ENCODE measurements around the gene SFXN3.

The SFXN3 gene

GRCh38 chr10:101087965-101088364, 56.9 kb downstream of the SFXN3 start:
- POLR2A ChIA-PET = no interaction called here
- DNase-seq (ENCODE audit: extremely low spot score) = no peak
- no peak for TF ChIP-seq CTCF (IDR thresholded peaks at IDR 0.05; ENCODE audit: control extremely low read depth, extremely low read depth, low read depth, missing control alignments)
- CTCF ChIA-PET = interaction anchor here (1.3 to 7.9 kb wide), 5 partner anchors 9 to 55 kb away, joined by 6 to 70 read pairs (median 13); no protein-coding TSS in a partner anchor

- CTCF ChIA-PET = interaction anchor here (2.2 to 6.6 kb wide), 3 partner anchors 22 to 53 kb away, joined by 7 to 30 read pairs (median 13); no protein-coding TSS in a partner anchor
- DNase-seq (ENCODE audit: extremely low spot score) = no peak
- no peak for TF ChIP-seq CTCF (IDR thresholded peaks at IDR 0.05; ENCODE audit: control extremely low read depth, extremely low read depth, low read depth, missing control alignments)
- POLR2A ChIA-PET = no interaction called here
Observed at GRCh38 chr10:101089520-101090299, 58.7 kb downstream of the SFXN3 start.

- ChIA-PET CTCF (interaction anchor here (3.2 to 15.5 kb wide), 3 partner anchors 21 to 50 kb away, joined by 9 to 385 read pairs (median 10); no protein-coding TSS in a partner anchor), POLR2A (no interaction called here)
- DNase-seq (ENCODE audit: extremely low spot score) = no peak
- no peak for TF ChIP-seq CTCF (IDR thresholded peaks at IDR 0.05; ENCODE audit: control extremely low read depth, extremely low read depth, low read depth, missing control alignments)
Observed at GRCh38 chr10:101090597-101090996, 59.6 kb downstream of the SFXN3 start.

Data from GM10248 (cell line).